Vagina (tissue), 2 donors: ENCODE results near the gene NKTR. TPM values are rescaled to one million over a fixed set of nuclear protein-coding genes. Genes with fewer than 3 reads are reported as not detected.

ENCODE experiments used
- DNase-seq, 2 donors: peaks; one replicate each; pipeline ENCODE4 v3.0.0-alpha.2; 2017; ENCODE audit errors: extremely low spot score in 2 of 2
- H3K27ac ChIP-seq: fragments of 200-600 bp; sonication (generic); one replicate; pipeline ENCODE4 v1.5.1; 2019
- H3K27me3 ChIP-seq: fragments of 200-600 bp; sonication (generic); one replicate; pipeline ENCODE4 v1.5.1; 2019
- H3K36me3 ChIP-seq, 2 donors: fragments of 200-600 bp; sonication (generic); one replicate each; pipeline ENCODE4 v1.5.1; 2017 to 2019
- H3K4me1 ChIP-seq: fragments of 200-600 bp; sonication (generic); one replicate; pipeline ENCODE4 v1.5.1; 2019
- H3K4me3 ChIP-seq, 2 donors: fragments of 200-600 bp; sonication (generic); 1 replicate in 1 of 2; 2 replicates in 1 of 2; pipeline ENCODE4 v1.5.1; 2016 to 2019
- H3K9me3 ChIP-seq: fragments of 200-600 bp; sonication (generic); one replicate; pipeline ENCODE4 v1.5.1; 2019
- CTCF ChIP-seq, 3 experiments: fragments of 450-650 bp in 2 of 3; fragments of 200-600 bp in 1 of 3; sonication (generic) in 1 of 3; IDR thresholded peaks; one replicate each; pipeline ENCODE4 v1.5.1; 2017 to 2019; ENCODE audit warnings: antibody characterized with exemption in 3 of 3, mild to moderate bottlenecking in 2 of 3, moderate library complexity in 2 of 3
- POLR2A ChIP-seq, 2 donors: fragments of 450-650 bp; IDR thresholded peaks; one replicate each; pipeline ENCODE4 v1.6.1; 2017; ENCODE audit warnings: antibody characterized with exemption in 2 of 2, mild to moderate bottlenecking in 2 of 2, moderate library complexity in 2 of 2
- POLR2AphosphoS5 ChIP-seq, 2 donors: sonication (generic); formaldehyde crosslinking; IDR thresholded peaks; one replicate each; pipeline ENCODE4 v1.9.0; 2017; ENCODE audit warnings: antibody characterized with exemption in 2 of 2, mild to moderate bottlenecking in 2 of 2, low read depth in 1 of 2; ENCODE audit not compliant: insufficient read depth in 1 of 2
- intact Hi-C: fragments of 100-400 bp; cut with DNase I; formaldehyde crosslinking; loops from one replicate; pipeline ENCODE4 v1.15.1; 2023
- total RNA-seq: library from RNA; depleted of rRNA; stranded (reverse); fragments of >200 nt; gene quantifications from one replicate; pipeline ENCODE4 v1.2.3, GENCODE V29; 2016

Gene NKTR
- total RNA-seq, 1 donor from 2014 or later, result 128 TPM

GRCh38 chr3:42689421-42690014 lies 89.0 kb downstream of the NKTR start:
- H3K4me1 ChIP-seq, result peaks cover 18% of the 10 kb centered on the region
- no peak overlapping the region for H3K27ac ChIP-seq
- no peaks in the 10 kb centered on the region for H3K27me3 ChIP-seq
- no peaks in the 10 kb centered on the region for H3K36me3 ChIP-seq
- DNase-seq, result no peak
- TF ChIP-seq CTCF (IDR thresholded peaks at IDR 0.05) (no peak), POLR2AphosphoS5 (IDR thresholded peaks at IDR 0.05; ENCODE audit: insufficient read depth in 1 of 2, low read depth in 1 of 2) (no peak), POLR2A (IDR thresholded peaks at IDR 0.05) (no peak)
- H3K4me3 ChIP-seq, result no peak overlapping the region
- intact Hi-C loops, result no loop called here
- H3K9me3 ChIP-seq, result no peaks in the 10 kb centered on the region

DNA sequence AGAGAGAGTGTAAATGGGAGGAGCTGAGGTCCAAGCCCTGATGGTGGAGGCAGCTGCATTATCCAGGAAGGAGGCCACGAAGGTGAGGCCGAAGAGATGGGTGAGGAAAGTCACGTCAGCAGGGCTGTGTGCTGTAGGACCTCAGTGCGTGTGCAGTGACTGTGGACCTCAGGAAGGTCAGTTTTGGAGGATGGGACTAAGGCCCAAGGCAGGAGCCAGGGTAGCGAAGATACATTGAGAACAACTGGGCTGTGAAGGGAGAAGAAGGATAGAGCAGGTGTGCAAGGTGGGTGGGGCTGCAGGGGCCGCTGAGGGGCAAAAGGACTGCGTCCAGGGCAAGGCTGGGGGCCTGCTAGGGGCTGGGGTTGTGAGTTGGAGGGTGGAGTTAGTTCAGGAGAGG lies 89.7 kb downstream of the NKTR start:
- Histone ChIP-seq H3K27me3 (no peaks in the 10 kb centered on the region), H3K4me3 (no peak overlapping the region), H3K9me3 (no peaks in the 10 kb centered on the region), H3K4me1 (peaks cover 11% of the 10 kb centered on the region), H3K27ac (no peak overlapping the region), H3K36me3 (no peaks in the 10 kb centered on the region)
- DNase-seq, result no peak
- TF ChIP-seq POLR2AphosphoS5 (IDR thresholded peaks at IDR 0.05; ENCODE audit: insufficient read depth in 1 of 2, low read depth in 1 of 2) (no peak), POLR2A (IDR thresholded peaks at IDR 0.05) (no peak), CTCF (IDR thresholded peaks at IDR 0.05) (no peak)
- intact Hi-C loops, result no loop called here

DNA sequence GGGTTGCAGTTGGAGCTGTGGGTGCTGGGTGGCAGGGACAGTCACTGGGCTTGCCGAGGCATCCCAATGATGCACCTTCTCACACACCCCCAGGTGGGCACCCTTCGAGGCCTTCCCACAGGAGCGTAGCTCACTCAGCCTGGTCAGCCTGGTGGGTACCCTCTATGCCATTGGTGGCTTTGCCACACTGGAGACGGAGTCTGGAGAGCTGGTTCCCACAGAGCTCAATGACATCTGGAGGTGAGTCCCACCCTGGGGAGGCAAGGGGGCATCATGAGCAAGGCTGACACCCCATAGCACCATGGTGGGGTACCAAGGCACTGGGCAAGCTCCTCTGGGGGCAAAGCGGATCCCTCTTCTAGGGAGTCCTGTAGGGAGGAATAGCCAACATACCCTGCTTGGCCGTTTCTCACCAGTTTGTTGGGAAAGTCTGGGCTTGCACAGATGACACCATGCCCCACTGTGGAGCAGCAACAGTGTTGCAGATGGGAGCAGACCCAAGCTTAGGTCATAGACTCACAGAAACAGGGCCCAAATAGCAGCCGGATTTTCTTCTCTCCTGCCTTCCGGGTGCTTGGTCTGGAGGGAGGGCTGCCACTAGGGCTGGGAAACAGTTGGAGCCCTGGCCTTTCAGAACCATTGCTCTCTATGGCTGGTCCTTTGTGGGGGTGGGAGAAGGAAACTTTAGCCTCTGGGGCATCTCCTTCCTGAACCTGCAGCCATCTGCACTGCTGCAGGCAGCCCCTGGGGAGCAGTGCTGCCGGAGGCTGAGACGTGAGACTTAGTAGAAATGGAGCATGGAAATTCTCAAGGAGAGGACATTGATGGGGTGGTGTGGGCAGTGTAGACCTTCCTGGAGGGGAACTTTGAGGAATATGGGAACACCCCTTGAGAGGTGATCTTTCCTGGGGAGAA lies 90.5 kb downstream of the NKTR start:
- Histone ChIP-seq H3K4me1 (peaks cover 3% of the 10 kb centered on the region), H3K9me3 (no peaks in the 10 kb centered on the region), H3K36me3 (no peaks in the 10 kb centered on the region), H3K27me3 (no peaks in the 10 kb centered on the region), H3K4me3 (no peak overlapping the region), H3K27ac (no peak overlapping the region)
- no peak for DNase-seq
- intact Hi-C loops, result no loop called here
- no peak for TF ChIP-seq POLR2A (IDR thresholded peaks at IDR 0.05)
- no peak for TF ChIP-seq CTCF (IDR thresholded peaks at IDR 0.05)
- no peak for TF ChIP-seq POLR2AphosphoS5 (IDR thresholded peaks at IDR 0.05; ENCODE audit: insufficient read depth in 1 of 2, low read depth in 1 of 2)

DNA sequence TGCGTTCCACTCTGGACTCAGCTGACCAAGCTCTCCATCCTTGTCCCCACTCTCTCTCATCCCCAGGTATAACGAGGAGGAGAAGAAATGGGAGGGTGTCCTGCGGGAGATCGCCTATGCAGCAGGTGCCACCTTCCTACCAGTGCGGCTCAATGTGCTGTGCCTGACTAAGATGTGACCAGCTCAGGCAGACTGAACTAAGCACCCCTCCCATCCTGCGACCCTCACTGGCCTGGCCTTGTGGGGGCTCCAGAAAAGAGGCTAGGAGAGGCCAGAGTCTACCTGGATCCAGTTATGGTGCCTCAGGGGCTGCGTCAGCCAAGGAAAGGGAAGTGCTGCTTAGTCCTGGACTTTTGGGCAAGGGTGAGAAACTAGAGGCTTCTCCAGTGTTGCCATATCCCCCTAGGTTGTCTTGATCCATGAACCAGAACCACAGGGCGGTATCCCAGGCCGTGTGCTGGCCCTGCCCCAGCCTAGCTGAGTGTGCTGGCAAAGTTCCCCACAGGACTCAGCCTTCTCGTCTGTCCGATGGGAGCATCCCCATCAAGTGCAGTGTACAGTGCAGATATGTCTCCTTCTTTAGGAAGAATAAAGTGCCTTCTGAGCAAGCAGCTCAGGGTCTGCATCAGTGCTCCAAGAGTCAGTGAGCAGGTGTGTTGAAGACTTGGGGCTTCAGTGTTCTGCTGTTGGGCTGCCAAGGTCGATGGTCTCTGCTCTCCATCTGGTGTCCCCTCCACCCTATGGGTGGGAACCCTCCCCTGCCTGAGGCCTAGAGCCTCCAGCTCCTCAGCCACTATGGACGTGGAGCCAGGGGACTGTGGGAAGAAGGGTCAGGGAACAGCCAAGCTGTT lies 91.6 kb downstream of the NKTR start:
- Histone ChIP-seq H3K4me3 (no peak overlapping the region), H3K27ac (no peak overlapping the region), H3K4me1 (no peaks in the 10 kb centered on the region), H3K9me3 (no peaks in the 10 kb centered on the region), H3K27me3 (no peaks in the 10 kb centered on the region), H3K36me3 (no peaks in the 10 kb centered on the region)
- TF ChIP-seq CTCF (IDR thresholded peaks at IDR 0.05) (no peak), POLR2A (IDR thresholded peaks at IDR 0.05) (no peak), POLR2AphosphoS5 (IDR thresholded peaks at IDR 0.05; ENCODE audit: insufficient read depth in 1 of 2, low read depth in 1 of 2) (no peak)
- intact Hi-C loops, result no loop called here
- no peak for DNase-seq
